ENCODE data around the gene DUSP7.
A peak's percentile ranks its signal among the peaks of the same experiment; 100 is the strongest.

Gene DUSP7

DNA sequence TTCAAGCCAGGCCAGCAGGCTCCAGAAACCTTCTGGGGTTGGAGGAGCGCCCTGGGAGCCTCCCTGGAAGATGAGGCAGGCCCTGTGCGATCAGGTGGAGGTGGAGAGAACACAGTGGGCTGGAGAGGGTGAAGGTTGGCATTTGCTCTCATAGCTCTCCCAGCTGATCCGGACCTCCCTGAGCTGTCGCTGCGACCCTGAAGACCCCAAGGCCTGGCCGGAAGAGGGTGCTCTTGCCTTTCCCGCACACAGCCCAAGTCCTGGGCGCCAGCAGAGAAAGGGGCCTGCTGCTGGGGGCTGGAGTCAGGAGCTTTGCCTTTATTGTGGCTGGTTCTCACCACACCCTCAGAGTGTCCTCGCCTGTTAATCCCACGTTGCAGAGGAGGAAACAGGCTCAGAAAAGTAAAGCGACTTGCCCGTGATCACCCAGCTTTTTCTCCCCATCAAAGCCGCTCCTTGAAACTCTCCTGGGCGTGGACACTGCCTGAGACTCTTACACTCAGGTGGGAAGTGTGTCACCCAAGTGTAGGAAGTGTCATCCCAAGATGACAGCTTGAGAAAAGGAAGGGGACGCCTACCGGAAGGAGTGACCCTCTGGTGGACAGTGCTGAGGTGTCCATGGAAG, 52.1 kb downstream of the DUSP7 start:
- peak; percentile 59 for TF ChIP-seq CTCF (IDR thresholded peaks at IDR 0.05; ENCODE audit: low read depth, low read length)
- no peak for DNase-seq (ENCODE audit: extremely low read depth, low read depth)

DNA sequence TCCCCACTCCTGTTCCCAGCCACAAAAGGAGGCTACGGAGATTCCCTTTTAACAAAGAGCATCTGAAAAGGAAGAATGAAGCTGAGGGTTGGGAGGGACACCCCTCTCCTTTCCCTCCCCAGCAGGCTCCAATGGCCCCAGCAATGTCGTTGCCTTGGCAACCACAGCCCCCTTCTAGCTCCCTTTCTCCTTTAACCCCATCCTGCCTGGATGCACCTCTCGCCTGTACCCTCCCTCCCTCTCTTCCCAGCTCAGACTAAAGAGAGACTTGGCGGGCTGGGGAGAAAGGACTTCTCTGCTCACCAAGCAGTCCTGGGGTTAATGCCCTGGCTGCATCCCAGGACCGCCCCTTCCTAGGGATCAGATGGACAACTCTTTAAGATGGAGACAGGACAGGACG, 53.6 kb downstream of the DUSP7 start:
- DNase-seq (ENCODE audit: extremely low read depth, low read depth), result no peak

GRCh38 chr3:52001443-52001974, 54.9 kb downstream of the DUSP7 start:
- DNase-seq (ENCODE audit: extremely low read depth, low read depth), result no peak
- TF ChIP-seq CTCF (IDR thresholded peaks at IDR 0.05; ENCODE audit: low read depth, low read length), result peak; percentile 88

More for the DNA sequence above, 53.6 kb downstream of the DUSP7 start:
- no peak for TF ChIP-seq CTCF (IDR thresholded peaks at IDR 0.05; ENCODE audit: low read depth, low read length)

GRCh38 chr3:51999846-52000245, 56.5 kb downstream of the DUSP7 start:
- DNase-seq (ENCODE audit: extremely low read depth, low read depth), result no peak
- TF ChIP-seq CTCF (IDR thresholded peaks at IDR 0.05; ENCODE audit: low read depth, low read length), result no peak
